ENCODE results near the gene PDE9A.

PDE9A gene

GRCh38 chr21:42684109-42684916, 30.9 kb downstream of the PDE9A start:
- in situ Hi-C loops (cut with MboI; ENCODE audit: low sequenced_read_pairs), result no loop called here

DNA sequence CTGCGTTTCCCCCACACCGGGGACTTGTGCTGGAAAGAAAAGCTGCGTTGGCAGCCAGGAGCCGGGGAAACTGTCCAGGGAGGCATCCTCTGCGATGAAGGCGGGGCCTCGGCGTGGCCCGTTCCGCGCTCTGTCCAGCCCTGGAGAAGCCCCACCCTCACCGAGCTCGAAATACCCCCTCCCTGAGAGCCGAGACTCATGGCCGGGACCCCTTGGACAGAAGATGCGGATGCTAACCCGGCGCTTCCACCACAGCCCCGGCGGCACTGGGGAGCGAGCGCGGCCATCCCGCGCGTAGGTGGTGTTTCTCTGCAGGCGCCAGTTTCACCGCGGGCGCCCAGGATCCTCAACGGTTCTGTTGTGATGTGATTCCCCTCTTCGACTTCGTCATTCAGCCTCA, 31.6 kb downstream of the PDE9A start:
- in situ Hi-C loops (cut with MboI; ENCODE audit: low sequenced_read_pairs), result no loop called here

DNA sequence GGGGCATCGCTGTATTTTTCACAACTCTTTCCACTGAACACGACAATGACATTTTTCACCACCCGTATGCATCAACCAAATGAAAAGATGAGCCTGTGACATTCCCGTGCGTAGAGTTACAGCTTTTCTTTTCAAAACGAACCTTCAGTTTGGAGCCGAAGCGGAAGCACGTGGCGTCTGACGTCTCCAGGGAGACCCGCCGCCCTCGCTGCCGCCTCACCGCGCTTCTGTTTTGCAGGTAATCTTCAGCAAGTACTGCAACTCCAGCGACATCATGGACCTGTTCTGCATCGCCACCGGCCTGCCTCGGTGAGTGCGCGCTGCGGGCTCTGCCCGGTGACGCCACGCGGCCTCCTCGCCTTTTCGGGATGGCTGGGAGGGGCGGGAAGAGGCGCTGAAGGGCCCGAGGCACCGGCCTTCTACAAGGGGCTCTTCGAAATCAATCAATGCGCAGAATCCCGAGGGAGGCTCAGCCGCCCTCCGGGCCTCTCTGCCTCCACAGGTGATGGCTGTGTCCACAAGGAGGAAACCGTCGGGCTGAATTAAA, 32.6 kb downstream of the PDE9A start:
- in situ Hi-C loops (cut with MboI; ENCODE audit: low sequenced_read_pairs), result no loop called here

GRCh38 chr21:42687796-42688195, 34.4 kb downstream of the PDE9A start:
- in situ Hi-C loops (cut with MboI; ENCODE audit: low sequenced_read_pairs), result no loop called here

- in situ Hi-C loops (cut with MboI; ENCODE audit: low sequenced_read_pairs), result no loop called here
Measured at GRCh38 chr21:42688226-42688840, 34.9 kb downstream of the PDE9A start.

DNA sequence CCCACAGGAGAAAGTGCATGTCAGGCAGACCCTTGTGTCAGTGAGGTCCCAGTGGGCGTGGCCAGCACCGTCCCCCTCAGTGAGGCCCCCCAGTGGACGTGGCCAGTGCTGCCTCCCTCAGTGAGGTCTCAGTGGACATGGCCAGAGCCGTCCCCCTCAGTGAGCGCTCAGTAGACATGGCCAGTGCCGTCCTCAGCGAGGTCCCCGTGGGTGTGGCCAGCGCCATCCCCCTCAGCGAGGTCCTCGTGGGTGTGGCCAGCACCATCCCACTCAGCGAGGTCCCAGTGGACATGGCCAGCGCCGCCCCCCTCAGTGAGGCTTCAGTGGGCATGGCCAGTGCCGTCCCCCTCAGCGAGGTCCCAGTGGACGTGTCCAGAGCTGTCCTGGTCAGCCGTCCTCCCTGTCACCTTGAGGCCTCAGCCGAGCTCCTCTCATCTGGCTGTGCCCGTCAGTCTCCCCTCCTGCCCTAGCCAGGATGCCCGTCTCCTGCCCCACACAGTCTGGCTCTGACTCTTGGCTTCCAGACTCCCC, 35.5 kb downstream of the PDE9A start:
- in situ Hi-C loops (cut with MboI; ENCODE audit: low sequenced_read_pairs), result no loop called here

DNA sequence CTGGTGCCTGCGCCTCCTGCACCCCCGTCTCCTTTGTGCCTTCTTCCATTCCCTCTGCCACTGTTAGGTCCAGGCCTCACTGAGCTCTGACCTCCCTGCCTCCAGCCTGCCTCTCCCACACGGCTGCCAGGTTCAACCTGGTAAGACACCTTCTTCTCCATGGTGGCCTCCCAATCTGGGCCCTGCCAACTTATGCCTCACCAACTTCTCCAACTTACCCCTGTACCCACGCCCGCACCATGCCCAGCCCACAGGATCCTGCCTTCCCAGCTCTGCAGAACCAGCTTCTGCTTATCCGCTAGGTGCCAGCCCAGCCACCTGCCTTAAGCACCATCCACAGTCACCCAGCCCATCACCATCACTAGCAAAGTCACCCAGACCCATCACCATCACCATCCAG, 37.2 kb downstream of the PDE9A start:
- in situ Hi-C loops (cut with MboI; ENCODE audit: low sequenced_read_pairs), result no loop called here

GRCh38 chr21:42691901-42692559, 38.6 kb downstream of the PDE9A start:
- in situ Hi-C loops (cut with MboI; ENCODE audit: low sequenced_read_pairs), result no loop called here

GRCh38 chr21:42692688-42693087, 39.3 kb downstream of the PDE9A start:
- in situ Hi-C loops (cut with MboI; ENCODE audit: low sequenced_read_pairs), result no loop called here

- in situ Hi-C loops (cut with MboI; ENCODE audit: low sequenced_read_pairs), result no loop called here
Measured at GRCh38 chr21:42694751-42695696, 41.6 kb downstream of the PDE9A start.

- in situ Hi-C loops (cut with MboI; ENCODE audit: low sequenced_read_pairs), result no loop called here
Measured at GRCh38 chr21:42695697-42696380, 42.4 kb downstream of the PDE9A start.

DNA sequence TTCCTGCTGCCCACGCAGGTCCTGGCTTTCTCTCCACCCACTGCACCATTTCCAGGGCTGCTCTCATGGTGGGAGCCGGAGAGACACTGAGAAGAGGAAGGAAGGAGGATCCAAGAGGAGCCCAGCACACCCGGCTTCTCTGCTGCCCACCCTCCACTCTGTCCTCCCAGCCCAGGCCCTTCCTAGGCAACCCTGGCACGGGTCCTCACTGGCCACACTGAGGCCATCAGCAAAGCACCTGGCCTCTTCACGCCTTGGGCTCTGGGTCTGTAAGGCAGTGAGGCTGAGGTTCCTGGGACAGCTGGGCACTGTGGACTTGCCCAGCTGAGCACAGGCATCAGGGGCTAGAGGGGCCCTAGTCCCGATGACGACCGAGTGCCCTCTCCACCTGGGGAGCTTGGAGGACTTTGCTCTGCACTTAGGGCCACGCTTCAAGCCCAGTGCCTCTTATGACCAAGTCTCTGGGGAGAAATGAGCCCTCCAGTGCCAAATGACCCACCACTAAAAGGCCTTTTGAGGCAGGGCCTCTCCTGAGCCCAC, 43.1 kb downstream of the PDE9A start:
- in situ Hi-C loops (cut with MboI; ENCODE audit: low sequenced_read_pairs), result no loop called here

DNA sequence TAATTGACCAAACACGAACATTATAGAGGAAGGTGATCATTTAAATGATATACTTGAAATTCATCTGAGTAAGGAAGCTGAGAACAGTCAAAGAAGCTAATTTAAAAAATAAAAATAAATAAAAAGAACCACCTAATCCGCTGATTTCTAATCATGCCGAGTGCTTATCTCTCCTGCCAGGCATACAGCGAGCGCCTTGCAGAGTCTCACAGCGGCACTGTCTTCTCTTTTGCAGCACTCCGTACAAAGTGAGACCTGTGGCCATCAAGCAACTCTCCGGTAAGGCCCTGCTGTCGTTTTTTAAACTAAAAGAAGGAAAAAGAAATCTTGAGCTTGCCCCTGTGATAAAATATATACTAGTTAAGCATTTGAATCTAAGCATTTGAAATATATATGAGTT, 45.3 kb downstream of the PDE9A start:
- in situ Hi-C loops (cut with MboI; ENCODE audit: low sequenced_read_pairs), result no loop called here

- in situ Hi-C loops (cut with MboI; ENCODE audit: low sequenced_read_pairs), result no loop called here
Measured at GRCh38 chr21:42699196-42699595, 45.8 kb downstream of the PDE9A start.

DNA sequence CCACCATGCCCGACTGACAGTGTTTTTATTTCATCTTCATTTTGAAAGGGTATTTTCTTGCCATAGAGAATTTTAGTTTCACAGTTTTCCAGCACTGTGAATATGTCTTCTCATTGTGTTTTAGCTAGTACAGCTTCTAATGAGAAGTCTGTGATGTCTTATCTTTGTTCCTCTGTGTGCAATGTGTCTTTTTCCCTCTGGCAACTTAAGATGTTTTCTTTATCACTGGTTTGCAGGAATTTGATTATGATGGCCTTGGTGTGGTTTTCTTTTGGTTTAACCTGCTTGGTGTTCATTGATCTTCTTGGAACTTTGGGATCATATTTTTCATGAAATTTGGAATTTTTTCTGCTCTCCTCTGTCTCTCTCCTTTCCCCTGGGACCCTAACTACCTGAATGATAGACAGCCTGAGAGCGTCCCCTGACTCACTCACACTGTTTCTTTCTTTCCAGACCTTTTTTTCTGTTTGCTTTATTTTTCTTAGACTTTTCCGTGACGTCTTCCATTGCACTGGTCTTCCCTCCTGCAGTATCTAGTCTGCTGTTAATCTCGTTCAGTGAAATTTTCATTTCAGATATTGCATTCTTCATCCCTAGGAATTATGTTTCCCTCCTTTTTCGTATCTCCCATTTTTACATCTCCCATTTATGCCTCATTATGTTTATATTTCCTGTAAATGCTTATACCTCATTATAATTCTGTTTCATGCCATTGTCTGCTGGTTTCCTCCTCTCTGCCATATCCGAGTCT, 48.5 kb downstream of the PDE9A start:
- in situ Hi-C loops (cut with MboI; ENCODE audit: low sequenced_read_pairs), result no loop called here

DNA sequence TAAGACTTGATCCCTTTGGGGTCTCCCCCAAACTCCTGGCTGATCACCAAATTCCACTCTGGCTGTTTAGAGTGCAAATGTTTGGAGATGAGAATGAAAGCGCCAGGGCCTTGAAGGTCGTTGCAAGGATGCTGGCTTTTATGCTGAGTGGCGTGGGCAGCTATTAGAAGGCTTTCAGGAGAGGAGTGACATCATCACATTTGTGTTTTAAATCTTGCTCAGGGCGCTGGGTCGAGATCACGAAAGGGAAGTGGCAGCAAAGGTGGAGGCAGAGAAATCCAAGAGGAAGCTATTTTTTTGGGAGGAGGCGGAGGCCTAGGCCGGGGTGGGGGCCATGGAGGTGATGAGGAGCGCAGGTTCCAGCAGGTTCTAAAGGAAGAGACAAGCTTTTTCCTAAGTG, 49.3 kb downstream of the PDE9A start:
- in situ Hi-C loops (cut with MboI; ENCODE audit: low sequenced_read_pairs), result no loop called here

- in situ Hi-C loops (cut with MboI; ENCODE audit: low sequenced_read_pairs), result no loop called here
Measured at GRCh38 chr21:42703136-42703908, 49.9 kb downstream of the PDE9A start.

GRCh38 chr21:42703965-42704364, 50.5 kb downstream of the PDE9A start:
- in situ Hi-C loops (cut with MboI; ENCODE audit: low sequenced_read_pairs), result no loop called here
